Osteocyte (in vitro differentiated cells): ENCODE results near the gene FOXN1. TPM values are rescaled to one million over a fixed set of nuclear protein-coding genes. Genes with fewer than 3 reads are reported as not detected.

ENCODE experiments used
- DNase-seq: peaks from one replicate; pipeline ENCODE4 v3.0.0; 2021; ENCODE audit warnings: mixed read lengths; ENCODE audit not compliant: unreplicated experiment; ENCODE audit errors: extremely low spot score
- H3K27ac Mint-ChIP-seq: one replicate; pipeline ENCODE4 v1.8.0; 2021; ENCODE audit warnings: mild to moderate bottlenecking, mixed read lengths; ENCODE audit not compliant: unreplicated experiment
- H3K27me3 Mint-ChIP-seq: one replicate; pipeline ENCODE4 v1.8.0; 2021; ENCODE audit warnings: mixed read lengths; ENCODE audit not compliant: unreplicated experiment
- H3K36me3 Mint-ChIP-seq: one replicate; pipeline ENCODE4 v1.8.0; 2021; ENCODE audit warnings: mixed read lengths; ENCODE audit not compliant: unreplicated experiment
- H3K4me1 Mint-ChIP-seq: one replicate; pipeline ENCODE4 v1.8.0; 2021; ENCODE audit warnings: mixed read lengths; ENCODE audit not compliant: unreplicated experiment
- H3K4me3 Mint-ChIP-seq: one replicate; pipeline ENCODE4 v1.8.0; 2021; ENCODE audit warnings: mild to moderate bottlenecking, moderate library complexity, mixed read lengths; ENCODE audit not compliant: unreplicated experiment
- H3K9me3 Mint-ChIP-seq: one replicate; pipeline ENCODE4 v1.8.0; 2021; ENCODE audit warnings: mixed read lengths; ENCODE audit not compliant: unreplicated experiment
- CTCF ChIP-seq: fragments of 200-600 bp; sonication (generic); IDR thresholded peaks from 2 replicates; pipeline ENCODE4 v1.5.0; 2021; ENCODE audit warnings: antibody characterized with exemption, mild to moderate bottlenecking, moderate library complexity
- total RNA-seq: library from RNA; stranded (reverse); gene quantifications from 2 replicates; pipeline ENCODE4 v1.2.1, GENCODE V29; 2021

The FOXN1 gene
- total RNA-seq, 1 donor from 2014 or later, result not detected

GRCh38 chr17:28484296-28484695, 21.9 kb upstream of the FOXN1 start:
- no peak for TF ChIP-seq CTCF
- H3K27me3 Mint-ChIP-seq, result peaks cover 51% of the 10 kb centered on the region
- no peak overlapping the region for H3K4me3 Mint-ChIP-seq
- no peak overlapping the region for H3K27ac Mint-ChIP-seq
- H3K4me1 Mint-ChIP-seq, result no peaks in the 10 kb centered on the region
- no peaks in the 10 kb centered on the region for H3K36me3 Mint-ChIP-seq
- H3K9me3 Mint-ChIP-seq, result no peaks in the 10 kb centered on the region
- no peak for DNase-seq

GRCh38 chr17:28485049-28485448, 21.1 kb upstream of the FOXN1 start:
- no peaks in the 10 kb centered on the region for H3K4me1 Mint-ChIP-seq
- H3K36me3 Mint-ChIP-seq, result no peaks in the 10 kb centered on the region
- H3K9me3 Mint-ChIP-seq, result no peaks in the 10 kb centered on the region
- H3K27me3 Mint-ChIP-seq, result peaks cover 51% of the 10 kb centered on the region
- TF ChIP-seq CTCF, result no peak
- no peak overlapping the region for H3K4me3 Mint-ChIP-seq
- no peak for DNase-seq
- no peak overlapping the region for H3K27ac Mint-ChIP-seq

- H3K27me3 Mint-ChIP-seq, result peaks cover 48% of the 10 kb centered on the region
These were observed 18.1 kb upstream of the FOXN1 start for GRCh38 chr17:28487881-28488532.

GRCh38 chr17:28488533-28489276, 17.4 kb upstream of the FOXN1 start:
- Mint-ChIP-seq H3K27ac (no peak overlapping the region), H3K27me3 (peaks cover 49% of the 10 kb centered on the region), H3K36me3 (no peaks in the 10 kb centered on the region), H3K9me3 (no peaks in the 10 kb centered on the region), H3K4me3 (no peak overlapping the region), H3K4me1 (no peaks in the 10 kb centered on the region)
- no peak for DNase-seq
- TF ChIP-seq CTCF, result no peak

More at GRCh38 chr17:28487881-28488532, 18.1 kb upstream of the FOXN1 start:
- H3K36me3 Mint-ChIP-seq, result no peaks in the 10 kb centered on the region
- no peak overlapping the region for H3K27ac Mint-ChIP-seq
- H3K4me1 Mint-ChIP-seq, result no peaks in the 10 kb centered on the region
- no peak for TF ChIP-seq CTCF
- H3K9me3 Mint-ChIP-seq, result no peaks in the 10 kb centered on the region
- no peak for DNase-seq
- H3K4me3 Mint-ChIP-seq, result no peak overlapping the region

GRCh38 chr17:28491286-28491685, 14.9 kb upstream of the FOXN1 start:
- no peak for TF ChIP-seq CTCF
- H3K27me3 Mint-ChIP-seq, result peaks cover 30% of the 10 kb centered on the region
- H3K36me3 Mint-ChIP-seq, result no peaks in the 10 kb centered on the region
- H3K4me1 Mint-ChIP-seq, result no peaks in the 10 kb centered on the region
- DNase-seq, result no peak
- H3K9me3 Mint-ChIP-seq, result no peaks in the 10 kb centered on the region
- no peak overlapping the region for H3K4me3 Mint-ChIP-seq
- no peak overlapping the region for H3K27ac Mint-ChIP-seq
